HG03095 (cell line): ENCODE data around the gene GLRA3.
"Not testable (repeated sequence)": the region's sequence is repeated elsewhere in the genome, so short reads cannot be mapped to it uniquely, and the experiment has no call there.

Experiments
- ATAC-seq: cut with Tn5 transposase; IDR thresholded peaks from one replicate; pipeline ENCODE4 v1.9.1; 2021; ENCODE audit warnings: moderate library complexity; ENCODE audit not compliant: unreplicated experiment

Gene GLRA3

GRCh38 chr4:174828845-174829701 is at the start of gene GLRA3:
GLRA3 (minus strand) TSS chr4:174829247; CDS start chr4:174828811, 436 bp downstream.
- ATAC-seq = peak; percentile 61

- ATAC-seq = no peak
Measured at GRCh38 chr4:174874898-174875297, 45.9 kb upstream of the GLRA3 start.

DNA sequence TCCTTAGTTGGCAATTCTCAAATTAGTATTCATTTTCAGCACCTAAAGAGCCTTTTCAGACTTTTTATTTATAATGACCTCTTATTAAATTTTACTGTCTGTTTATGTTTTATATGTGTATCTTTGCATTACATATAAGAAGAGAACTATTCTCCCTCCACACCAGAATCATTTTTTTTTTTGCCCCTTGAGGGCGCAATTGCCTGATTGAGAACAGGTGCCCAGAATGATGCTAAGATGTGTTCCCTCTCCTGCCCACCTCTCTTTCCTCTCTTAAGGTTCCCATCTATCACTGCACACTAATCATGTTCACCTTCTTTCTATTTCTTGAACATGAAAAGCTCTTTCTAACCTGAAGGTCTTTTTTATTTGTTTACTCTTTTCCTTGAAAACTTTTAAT is 44.9 kb upstream of the GLRA3 start:
- peak; percentile 63 for ATAC-seq

GRCh38 chr4:174873146-174873545 is 44.1 kb upstream of the GLRA3 start:
- ATAC-seq = not testable (repeated sequence)

- ATAC-seq = no peak
Measured at GRCh38 chr4:174871407-174871806, 42.4 kb upstream of the GLRA3 start.

DNA sequence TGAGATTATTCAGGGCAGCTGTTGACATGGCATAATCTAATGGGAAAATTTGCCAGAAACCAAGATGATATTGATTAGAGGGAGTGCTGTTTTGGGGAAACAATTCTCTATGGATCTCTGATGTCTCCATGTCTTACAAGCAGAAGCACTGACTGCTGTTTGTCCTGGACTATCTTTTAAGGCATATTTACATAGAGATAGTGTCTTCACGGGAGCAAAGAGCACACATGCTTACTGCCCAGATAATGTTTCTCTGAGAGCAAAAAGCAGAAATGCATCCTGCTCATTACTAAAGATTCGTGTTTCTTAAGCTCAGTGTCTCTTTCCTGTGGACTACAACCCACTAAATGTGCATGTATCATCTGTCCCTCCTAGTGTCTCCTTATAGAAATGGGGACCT is 41.3 kb upstream of the GLRA3 start:
- no peak for ATAC-seq

- no peak for ATAC-seq
Measured at GRCh38 chr4:174869339-174869738, 40.3 kb upstream of the GLRA3 start.

GRCh38 chr4:174867903-174868302 is 38.9 kb upstream of the GLRA3 start:
- no peak for ATAC-seq

DNA sequence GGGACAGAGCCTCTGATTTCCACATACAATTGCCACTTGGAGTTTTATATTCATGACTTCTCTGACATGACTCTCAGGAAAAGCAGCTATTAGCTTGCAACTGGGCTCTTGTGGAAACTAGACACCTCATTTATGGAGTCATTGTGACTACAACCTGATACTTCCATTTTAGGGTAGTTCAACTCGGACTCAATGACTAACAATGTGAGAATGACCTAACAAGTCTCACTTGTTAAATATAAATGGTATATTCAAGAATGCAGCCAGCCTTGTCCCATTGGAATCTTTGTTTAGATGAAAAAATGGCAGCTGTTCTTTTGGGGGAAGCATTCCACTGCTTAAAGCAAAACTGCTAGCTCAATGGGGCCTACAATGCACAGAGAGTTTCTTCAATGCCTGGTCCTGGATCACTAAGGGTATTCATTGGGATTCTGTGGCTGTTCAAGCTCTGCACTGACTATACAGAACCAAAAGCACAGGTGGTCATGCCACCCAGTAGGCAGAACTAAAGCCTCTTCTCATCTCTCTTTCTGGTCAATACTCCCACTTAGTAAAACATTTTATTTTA is 36.5 kb upstream of the GLRA3 start:
- no peak for ATAC-seq

GRCh38 chr4:174864031-174864430 is 35.0 kb upstream of the GLRA3 start:
- ATAC-seq = no peak

- no peak for ATAC-seq
Measured at GRCh38 chr4:174860588-174860987, 31.5 kb upstream of the GLRA3 start.

DNA sequence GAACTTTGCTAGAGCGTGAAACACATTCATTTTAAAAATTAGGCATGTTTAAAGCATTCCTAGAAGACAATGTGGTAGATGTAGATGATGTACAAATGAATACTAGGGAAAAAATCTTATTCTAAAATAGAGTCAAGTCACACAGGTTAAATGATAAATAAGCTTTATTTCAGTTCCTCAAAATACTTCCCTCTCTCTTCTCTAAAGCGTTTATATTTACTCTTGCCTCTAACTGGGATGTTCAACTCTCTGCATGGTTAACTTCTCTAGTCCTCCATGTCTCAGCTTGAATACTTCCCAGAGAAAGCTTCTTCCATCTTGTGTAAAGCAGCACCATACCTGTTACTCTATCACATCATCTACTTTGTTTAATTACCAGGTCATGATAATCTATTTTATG is 30.9 kb upstream of the GLRA3 start:
- ATAC-seq = peak; percentile 75

DNA sequence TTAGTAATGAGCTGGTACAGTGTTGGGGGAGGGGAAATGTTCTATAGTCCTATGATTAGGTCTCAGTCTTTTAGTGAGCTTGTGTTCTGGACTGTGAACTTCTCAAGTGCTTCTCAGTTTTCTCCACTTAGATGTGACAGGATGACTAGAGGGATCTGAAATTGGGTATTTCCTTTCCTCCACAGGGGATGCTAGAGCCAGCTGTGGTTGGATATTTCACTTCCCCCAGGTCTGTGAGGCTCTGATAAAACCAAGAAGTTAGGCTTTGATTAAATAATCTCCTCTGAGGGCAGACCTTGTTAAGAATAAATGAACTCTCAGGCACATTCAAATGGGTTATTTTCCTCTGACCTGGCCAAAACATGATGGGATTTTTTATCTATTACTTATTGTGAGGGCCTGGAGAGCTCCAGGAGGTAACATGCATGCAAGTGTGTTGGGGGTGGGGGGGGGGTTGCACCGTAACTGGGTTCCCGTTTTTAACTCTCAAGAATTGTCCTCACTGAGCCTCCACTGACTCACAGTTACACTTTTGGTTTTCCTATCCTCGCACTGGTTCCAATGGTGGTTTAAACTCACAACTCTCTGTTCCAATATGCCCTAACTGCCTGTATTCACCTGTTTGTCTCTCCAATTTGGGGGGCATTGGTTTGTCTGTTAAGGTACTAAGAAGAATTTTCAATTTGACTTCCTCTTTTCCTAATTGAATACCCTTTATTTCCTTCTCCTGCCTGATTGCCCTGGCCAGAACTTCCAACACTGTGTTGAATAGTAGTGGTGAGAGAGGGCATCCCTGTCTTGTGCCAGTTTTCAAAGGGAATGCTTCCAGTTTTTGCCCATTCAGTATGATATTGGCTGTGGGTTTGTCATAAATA is 28.1 kb upstream of the GLRA3 start:
- ATAC-seq = no peak

DNA sequence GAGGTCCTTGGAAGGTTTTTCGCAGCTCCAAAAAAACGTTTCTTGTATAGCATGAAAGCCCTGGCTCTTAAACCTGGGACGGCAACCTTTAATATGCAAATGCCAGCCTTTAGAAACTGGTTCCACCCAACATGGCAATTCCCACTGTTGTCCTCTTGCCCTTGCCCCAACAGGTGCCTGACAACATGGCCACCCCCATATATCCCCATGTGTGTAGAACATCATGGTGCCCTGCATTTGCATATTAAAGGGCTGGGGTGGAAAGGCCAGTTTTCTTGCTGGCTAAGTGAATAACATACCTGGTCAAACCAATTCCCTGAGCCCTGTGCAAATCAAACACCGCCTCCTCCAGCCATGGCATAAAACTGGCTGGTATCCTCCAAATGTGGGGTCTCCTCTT is 26.0 kb upstream of the GLRA3 start:
- no peak for ATAC-seq

DNA sequence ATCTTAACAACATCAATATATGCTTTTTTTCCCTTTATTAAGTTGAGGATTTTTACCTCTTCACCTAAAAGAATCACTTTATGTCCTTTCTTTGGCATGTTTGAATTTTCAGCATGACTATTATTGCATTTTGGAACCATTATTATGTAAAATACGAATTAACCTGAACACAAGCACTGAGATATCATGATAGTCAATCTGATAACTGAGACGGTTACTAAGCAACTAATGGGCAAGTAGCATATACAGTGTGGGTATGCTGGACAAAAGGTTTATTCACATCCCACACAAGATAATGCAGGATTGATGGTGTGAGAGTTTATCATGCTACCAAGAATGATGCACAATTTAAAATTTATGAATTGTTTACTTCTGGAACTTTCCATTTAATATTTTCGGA is 24.6 kb upstream of the GLRA3 start:
- no peak for ATAC-seq

DNA sequence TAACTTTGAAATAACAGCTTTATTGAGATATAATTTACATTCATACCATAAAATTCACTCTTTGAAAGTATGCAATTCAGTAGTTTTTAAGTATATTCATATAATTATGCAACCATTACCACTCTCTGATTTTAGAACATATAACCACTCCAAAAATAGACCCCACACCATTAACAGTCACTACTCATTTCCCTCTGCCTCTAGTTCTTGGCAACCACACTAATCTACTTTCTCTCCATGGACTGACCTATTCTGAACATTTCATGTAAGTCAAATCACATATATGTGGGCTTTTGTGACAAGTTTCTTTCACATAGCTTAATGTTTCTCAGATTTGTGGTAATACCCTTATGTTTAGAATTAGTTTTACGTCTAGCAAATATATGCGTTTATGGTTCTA is 19.5 kb upstream of the GLRA3 start:
- no peak for ATAC-seq

DNA sequence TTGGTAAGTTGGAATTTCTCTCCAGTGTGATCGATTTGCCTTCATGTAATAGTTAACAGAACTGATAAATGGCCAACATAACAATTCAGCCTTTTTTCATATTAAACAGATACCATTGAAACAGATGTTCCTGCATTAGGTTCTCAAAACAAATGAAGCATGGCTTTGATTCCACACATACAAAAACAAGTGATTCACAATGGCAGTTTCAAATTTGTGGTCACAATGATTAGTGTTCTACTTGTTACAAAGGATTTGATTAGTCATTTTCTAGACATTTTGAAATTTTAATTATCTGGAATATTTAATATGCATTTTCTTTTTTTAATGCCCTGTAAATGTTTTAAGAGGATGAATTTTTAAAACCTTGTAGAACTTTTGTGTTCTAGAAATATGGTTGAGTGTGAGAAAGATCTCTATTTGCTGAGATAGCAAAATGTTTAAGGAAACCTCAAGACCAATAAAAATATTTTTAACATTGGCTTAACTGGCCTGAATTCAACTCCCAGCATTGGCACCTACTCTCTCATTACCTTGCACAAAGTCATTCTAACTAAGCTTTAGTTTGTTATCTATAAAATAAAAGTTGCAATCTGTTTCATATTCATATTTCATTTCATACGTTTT is 18.9 kb upstream of the GLRA3 start:
- no peak for ATAC-seq

DNA sequence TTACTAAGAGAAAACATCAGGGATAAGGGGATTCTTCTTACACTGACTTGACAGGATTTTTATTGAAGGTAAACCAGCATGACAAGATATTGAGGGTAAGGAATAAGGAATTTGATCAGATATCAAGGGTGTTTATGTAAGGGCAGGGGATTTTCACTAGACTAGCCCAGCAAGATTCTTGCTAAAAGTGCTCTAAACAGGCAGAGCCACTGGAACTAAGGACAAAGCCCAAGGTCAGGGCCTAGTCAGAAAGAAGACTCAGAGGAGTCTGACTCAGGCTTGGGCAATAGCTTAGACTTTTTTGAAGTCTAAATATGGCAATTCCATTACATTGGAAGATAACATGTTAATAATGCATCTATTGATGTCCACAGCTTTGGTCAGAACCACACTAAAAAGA is 6.5 kb upstream of the GLRA3 start:
- ATAC-seq = no peak

DNA sequence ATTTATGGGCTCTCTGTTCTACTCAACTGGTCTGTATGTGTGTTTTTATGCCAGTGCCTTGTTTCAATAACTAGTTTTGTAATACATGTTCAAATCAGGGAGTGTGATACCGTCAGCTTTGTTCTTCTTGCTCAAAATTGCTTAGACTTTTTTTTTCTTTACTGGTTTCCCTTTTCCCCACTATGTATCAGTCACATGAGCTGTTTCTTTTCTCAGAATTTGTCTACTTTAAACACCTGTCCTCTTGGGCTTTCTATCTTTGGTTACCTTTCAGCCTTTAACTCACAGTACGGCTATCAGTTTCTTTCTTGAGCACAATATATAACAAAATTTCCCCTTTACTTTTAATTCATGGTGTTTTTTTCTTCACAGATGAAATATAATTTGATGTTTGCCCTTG is 5.4 kb upstream of the GLRA3 start:
- ATAC-seq = no peak

GRCh38 chr4:174826660-174827059 is 2.4 kb downstream of the GLRA3 start:
- ATAC-seq = no peak

DNA sequence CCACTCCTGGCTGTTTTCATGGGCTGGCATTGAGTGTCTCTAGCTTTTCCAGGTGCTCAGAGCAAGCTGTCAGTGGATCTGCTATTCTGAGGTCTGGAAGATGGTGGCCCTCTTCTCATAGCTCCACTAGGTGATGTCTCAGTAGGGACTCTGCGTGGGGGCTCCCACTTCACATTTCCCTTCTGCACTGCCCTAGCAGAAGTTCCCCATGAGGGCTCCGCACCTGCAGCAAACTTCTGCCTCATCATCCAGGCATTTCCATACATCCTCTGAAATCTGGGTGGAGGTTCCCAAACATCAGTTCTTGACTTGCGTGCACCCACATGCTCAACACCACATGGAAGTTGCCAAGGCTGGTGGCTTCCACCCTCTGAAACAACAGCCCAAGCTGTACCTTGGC is 13.8 kb downstream of the GLRA3 start:
- ATAC-seq = no peak
